Fibroblast of skin of scalp (primary cell): ENCODE data around the gene HES2. TPM values are rescaled to one million over a fixed set of nuclear protein-coding genes. Genes with fewer than 3 reads are reported as not detected.
"Not testable (repeated sequence)": the region's sequence is repeated elsewhere in the genome, so short reads cannot be mapped to it uniquely, and the experiment has no call there.

Experiments
- DNase-seq: peaks from one replicate; pipeline ENCODE4 v3.0.0-alpha.2; 2013
- polyA plus RNA-seq, 2 experiments: library from polyadenylated mRNA; unstranded; fragments of 120-200 nt; gene quantifications; one replicate each; pipeline ENCODE4 v1.2.1, GENCODE V29; 2013; ENCODE audit not compliant: insufficient read length in 2 of 2

The HES2 gene, protein sequence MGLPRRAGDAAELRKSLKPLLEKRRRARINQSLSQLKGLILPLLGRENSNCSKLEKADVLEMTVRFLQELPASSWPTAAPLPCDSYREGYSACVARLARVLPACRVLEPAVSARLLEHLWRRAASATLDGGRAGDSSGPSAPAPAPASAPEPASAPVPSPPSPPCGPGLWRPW
- not detected for polyA plus RNA-seq (2013, experiment 1 of 2; ENCODE audit: insufficient read length)
- 0.04 TPM for polyA plus RNA-seq (2013, experiment 2 of 2; ENCODE audit: insufficient read length)

DNA sequence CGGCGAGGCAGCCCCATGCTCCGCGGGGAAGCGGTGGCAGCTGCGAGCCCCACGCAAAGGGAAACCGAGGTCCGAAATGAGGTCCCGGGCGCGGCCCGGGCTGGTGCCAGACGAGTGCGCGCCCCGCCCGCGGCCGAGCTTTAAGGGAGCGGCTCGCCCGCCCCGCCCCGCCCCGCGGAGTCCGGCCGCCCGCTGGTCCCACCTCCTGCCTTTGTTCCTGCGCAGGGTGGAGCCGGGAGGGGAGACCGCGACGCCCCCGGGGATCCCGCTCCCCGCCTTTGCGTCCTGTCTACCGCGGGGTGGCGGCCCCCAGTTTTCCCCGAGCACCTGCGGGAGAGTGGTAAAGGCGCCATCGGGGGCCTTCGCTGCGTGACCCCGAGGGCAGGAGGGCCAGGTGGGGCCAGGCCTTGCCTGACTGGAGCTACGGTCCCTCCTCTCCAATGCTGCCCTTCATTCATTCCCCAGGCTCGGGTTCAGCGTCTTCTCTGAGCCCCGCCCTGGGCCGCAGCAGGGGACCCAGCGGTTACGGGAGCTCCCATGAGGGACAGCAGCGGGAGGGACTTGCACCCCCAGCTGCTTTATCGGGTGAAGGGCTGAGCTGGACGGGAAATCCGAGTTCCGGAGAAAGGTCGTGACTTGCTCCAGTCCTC lies at the start of gene HES2:
Gene HES2 (minus strand): TSS at position 116 of the 650 bp plus-strand sequence. CDS start 99 bp downstream, at position 17.
- no peak for DNase-seq

DNA sequence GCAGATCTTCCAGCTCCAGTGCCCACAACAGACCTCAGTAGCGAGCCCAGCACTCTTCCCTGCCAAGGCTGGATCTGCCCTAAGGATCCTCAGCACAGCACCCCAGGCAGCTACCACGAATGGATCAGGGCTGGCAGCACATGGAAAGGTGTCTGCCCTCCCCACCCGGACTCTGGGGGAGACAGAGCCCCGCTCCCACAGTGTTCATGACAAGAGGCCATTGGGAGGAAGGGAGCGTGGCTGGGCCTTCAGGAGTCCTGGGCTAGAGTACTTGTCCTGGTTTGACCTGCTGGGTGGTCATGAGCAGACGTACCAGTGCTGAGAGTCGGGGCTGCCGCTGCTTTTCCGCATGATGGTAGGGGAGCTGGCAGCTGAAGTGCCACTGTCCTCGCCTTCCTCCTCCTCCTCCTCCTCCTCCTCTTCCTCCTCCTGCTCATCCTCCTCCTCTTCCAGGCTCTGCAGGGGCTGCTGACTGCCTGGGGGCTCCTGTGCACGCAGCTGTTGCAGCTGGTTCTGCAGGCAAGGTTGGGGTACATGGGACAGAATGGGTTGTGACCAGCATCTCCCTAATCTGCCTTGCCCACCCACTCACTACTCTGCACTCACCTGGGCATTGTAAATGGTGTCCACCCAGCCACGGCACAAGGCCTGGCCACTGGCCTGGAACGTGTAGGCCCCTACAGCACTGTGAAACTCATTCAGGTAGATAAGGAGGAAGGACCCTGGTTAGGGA lies 49.2 kb upstream of the HES2 start:
- no peak for DNase-seq

DNA sequence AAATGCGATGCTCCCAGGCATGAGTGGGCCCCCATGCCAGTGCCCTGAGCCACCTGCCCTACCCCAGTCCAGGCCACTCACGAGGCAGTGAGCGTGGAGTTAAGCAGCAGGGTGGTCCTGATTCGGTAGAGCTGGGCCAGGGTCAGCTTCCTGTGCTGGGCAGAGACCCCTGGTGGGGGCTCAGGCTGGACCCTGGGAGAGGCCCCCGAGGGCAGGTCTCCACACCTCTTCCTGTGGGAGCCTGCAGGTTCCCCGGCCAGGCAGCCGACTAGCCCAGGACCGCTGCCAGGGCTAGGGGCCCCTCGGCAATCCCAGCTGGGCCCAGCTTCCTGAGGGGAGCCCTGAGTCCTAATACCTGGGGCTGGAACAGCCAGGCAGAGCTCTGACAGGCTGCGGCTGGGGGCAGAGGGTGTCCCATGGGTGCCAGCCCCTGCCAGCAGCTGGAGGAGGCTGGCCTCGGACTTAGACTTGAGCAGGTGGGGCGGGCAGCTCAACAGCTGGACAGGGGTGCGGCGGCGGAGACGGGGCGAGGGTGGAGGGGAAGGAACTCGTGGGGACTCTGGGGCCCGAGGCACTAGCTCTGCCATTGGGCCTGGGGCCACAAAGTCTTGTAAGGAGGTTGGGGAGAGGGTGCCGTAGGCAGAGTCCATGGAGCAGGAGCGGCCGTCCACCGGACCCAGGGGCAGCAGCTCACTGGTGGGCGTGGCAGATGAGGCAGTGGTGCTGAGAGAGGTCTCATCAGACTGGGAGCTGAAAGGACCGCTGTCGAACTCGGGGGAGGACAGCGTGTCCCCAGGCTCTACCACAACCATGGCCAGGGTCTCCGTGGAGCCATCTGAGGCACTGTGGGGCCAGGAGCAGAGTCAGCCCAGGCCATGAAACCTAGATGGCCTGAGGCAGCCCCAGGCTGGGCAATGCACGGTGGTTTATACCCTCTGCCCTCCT lies 48.3 kb upstream of the HES2 start:
- DNase-seq, result no peak

DNA sequence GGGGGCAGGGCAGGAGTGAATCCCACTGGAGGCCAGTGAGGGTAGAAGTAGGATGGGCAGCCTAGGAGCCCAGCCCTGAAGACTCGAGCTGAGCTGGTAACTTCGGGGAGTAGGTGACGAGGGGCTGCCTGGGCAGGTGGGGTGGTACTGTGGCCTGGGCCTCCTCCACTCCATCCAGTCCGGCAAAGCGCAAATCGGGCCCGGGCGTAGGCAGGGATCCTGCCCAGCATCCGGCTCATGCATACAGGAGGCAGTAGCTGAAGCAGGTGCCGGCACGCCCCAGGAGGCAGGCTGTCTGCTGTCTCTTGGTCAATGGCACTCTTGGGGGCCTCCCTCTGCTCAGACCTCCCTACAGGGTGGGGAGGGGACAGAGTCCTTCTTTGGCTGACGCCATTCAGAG lies 47.5 kb upstream of the HES2 start:
- no peak for DNase-seq

DNA sequence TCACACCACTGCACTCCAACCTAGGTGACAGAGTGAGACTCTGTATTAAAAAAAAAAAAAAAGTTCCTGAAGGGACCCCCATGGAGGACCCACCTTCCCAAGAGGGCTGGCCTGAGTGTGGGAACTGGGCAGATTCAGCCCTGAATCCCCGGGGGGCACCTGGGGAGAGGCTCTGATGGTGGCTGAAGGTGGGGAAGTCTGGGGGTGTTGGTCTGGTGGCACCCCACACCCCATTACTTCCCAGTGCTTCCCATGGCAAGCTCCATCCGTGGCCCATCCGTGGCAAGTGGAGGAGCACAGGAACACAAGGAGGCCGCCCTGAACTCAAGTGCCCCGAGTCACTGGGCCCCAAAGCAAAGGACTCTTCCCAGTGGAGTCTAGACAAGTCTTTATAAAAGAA lies 47.0 kb upstream of the HES2 start:
- no peak for DNase-seq

DNA sequence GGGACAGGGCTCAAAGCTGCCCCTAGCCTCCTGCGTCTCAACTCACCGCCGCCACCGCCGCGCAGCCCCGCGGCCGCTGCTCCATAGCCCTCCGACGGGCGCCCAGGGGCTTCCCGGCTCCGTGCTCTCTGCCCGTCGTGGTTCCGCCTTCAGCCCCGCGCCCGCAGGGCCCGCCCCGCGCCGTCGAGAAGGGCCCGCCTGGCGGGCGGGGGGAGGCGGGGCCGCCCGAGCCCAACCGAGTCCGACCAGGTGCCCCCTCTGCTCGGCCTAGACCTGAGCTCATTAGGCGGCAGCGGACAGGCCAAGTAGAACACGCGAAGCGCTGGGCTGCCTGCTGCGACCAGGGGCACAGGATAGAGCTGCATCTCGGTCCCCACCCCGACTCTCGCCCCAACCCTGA lies 46.3 kb upstream of the HES2 start, which contains the start of gene TNFRSF25:
Gene TNFRSF25 (minus strand): TSS at position 151 of the 400 bp plus-strand sequence. CDS start 66 bp downstream, at position 85.
- DNase-seq, result no peak

DNA sequence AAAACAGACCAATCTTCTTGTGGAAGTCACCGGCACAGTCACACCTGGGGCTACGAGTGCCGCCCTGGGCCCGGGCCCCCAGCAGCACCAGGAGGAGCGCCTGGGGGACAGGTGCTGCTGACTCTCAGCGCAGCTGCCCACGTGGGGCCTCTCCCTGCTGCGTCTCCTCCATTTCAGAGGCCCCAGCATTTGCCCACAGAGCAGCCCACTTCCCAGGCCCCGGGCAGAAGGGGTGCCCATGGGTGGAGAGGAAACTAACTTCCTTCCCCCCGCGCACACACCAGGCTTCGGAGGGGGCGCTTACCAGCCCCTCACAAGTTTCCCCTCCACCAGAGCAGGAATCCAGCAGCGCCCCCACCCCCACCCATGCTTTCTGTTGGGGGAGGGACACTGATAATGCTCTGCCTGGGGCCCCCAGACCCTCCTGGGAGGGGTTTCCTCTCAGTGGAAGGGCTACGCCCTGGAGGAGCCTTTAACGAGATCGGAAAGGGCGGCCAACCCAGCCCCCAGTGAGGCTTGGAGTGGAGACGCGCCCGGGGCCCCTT lies 45.8 kb upstream of the HES2 start:
- no peak for DNase-seq

DNA sequence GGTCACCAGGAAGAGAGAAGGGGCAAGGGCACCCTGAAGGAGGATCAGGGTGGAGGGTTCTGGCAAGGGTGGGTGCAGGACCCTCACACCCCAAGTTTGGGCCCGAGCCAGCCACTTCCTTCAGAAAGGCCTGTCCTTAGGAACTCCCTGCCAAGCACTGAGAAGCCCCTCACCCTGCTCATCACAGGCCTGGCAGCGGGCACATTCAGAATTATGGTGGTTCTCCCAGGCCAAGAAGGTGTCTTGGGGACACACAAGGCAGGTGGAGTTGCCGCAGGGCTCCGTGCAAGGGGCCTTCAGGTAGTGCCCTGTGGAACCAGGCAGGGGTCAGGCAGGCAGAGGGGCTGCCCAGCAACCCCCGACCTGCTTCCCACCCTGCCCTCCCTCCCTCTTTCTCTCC lies 45.2 kb upstream of the HES2 start:
- DNase-seq, result no peak

DNA sequence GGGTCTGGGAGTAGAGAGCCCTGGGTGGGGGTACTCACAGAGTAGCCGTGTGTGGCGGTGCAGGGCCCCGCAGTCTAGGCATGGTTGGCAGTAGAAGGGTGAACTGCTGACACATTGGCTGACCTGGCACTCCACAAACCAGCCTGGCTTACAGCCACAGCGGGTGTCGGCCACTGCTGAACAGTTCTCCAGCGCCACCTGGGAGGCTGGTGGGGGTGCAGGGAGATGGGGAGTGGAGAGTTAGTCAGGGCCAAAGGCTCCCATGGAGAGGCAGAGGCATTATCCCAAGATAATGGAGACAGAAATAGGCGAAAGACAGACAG lies 44.8 kb upstream of the HES2 start:
- DNase-seq, result no peak

DNA sequence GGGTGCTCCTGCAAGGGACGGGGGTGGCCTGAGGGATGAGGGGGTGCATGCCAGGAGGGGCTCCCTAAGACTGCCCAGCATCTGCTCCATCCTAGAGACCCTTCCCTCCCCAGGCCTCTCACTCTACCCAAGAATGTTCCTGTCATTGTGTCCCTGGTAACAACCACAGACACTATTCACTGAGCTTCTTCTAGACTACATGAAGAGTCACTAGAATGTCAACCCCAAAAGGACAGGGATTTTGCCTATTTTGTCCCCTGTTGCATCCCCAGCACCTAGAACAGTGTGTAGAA lies 43.3 kb upstream of the HES2 start:
- DNase-seq, result no peak

DNA sequence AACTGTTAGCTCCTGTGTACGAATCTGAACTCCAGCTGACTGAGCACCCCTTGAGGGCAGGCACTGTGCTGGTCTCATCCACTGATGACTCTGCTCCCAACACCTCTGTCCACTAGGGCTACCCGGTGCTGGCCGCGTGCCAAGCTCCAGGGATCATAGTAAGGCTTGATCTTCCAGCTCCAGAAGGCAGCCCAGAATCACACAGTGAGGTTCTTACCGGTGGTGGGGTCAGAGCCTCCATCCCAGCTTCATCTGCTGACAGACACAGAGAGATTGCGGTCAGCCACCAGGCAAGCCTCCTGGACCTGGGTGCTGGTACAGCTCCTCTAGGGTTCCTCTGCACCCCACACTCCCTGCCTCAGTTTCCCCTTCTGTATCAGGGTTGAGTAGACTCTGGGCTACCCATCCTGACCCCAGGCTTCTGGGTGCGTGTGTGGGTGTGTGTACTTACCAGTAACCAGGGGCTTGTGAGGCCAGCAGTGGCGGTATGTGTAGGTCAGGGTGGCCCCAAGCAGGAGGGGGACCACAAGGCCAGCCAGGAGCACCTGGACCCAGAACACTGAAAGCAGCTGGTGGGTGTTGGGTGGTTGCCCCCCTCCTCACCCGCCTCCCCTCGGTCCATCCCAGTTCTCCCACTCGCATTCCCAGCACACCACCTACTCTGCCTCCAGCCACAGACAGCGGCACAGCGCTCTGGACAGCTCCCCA lies 42.8 kb upstream of the HES2 start:
- no peak for DNase-seq

DNA sequence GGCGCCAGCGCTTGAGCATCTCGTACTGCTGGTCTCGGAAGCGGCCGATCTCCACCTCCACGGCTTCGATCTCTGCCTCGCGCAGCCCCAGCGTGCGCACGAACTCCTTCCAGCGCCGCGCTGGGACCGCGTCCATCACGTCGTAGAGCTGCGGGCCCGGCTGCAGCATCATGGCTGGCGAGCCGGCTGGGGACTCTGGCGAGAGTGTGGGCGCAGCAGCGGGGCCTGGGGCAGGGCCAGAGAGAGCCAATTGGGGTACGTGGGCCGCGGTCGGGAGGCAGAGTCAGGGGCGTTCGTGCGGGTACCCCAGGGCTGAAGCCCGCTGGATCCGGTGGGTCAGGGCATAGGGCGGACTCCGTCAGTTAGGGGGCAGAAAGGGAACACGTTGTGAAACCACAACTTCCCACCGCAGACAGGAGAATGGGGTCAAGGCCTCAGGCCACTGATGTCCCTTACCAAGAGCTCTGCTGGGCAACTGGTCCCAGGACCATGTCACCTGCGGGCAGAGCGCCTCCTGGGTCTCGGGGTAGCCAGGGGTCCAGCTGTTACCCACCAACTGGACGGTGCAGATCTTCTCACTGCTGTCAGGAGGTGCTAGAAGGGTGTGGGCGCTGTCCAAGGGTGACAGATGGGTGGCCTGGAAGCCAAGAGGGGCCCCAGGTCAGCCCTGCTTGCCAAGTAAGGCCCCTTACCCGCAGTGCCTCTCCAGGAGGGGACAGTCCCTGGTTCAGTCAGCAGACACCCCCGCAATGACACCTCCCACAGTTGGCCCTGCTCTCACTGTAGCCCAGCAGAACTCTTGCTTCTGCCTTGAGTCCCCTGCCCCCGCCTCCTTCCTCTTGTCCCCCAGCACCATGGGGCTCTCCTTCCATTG lies 42.1 kb upstream of the HES2 start:
- DNase-seq, result no peak

DNA sequence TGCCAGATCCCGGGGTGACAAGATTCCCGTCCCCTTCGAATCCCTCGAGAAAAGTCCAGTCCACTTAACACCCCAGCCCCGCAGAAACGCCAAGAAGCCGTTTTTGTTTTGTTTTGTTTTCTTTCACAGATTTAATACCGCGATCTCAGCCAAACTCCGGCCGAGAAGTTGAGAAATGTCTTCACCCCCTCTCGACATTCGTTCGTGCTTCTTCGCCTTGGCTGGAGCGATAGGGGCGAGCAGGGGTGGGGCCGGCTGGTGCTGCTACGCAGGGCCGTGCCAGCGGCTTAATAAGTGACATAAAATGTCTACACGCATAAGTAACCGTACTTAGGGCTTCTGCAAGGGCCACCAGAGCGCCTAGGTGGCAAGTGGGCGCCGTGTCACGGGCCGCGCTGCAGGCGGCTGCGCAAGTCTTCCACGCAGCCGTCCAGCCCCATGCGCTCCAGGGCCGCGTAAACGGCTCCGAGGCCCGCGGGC lies 41.4 kb upstream of the HES2 start:
- DNase-seq, result no peak

DNA sequence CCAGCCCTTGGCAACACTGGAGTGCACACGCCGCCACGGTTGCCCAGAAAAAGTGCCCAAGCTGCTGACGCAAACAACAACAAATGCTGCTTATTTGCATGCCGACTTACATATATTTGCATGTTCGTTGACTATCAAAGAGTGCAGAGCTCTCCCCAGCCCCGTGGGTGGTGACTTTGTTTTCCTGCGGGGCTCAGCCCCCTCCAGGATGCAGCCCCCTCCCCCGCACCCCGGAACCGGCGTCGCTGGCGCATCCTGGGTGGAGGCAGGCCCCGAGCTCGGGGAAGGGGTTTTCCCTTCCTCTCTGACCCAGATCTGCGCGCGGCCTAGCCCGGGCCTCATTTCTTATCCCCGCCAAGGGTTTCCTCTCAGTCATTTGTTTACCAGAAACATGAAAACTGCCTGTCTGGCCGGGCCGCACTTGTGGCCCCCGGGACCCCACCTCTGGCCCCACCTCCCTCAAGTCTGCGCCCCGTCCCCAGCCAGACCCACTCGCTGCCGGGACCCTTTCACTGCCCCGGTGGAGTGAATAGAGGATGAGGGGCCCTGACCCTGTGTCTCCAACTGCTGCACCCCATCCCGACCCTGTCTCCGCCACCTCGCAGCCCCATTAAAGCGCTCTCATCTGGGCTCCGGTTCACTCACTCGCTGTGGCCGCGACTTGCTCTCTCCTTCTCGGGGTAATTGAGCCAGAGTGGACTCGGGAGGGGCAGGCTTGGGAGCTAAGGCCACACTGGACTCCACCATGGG lies 40.8 kb upstream of the HES2 start:
- DNase-seq, result no peak

DNA sequence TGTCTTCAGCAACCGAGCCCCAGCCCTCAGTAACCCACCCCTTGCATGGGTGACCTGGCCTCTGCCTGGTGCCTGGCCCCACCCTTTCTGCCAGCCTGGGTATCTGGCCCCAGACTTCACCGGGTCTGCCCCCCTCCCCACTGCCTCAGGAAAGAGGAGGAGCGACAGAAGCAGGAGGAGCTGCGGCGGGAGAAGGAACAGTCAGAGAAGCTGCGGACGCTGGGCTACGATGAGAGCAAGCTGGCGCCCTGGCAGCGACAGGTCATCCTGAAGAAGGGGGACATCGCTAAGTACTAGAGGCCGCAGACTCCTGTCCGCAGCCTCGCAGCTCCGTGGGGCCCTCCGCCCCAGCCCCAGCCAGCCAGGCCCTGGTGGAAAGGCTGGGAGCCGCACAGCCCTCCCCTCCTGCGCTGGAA lies 40.1 kb upstream of the HES2 start:
- DNase-seq, result no peak

DNA sequence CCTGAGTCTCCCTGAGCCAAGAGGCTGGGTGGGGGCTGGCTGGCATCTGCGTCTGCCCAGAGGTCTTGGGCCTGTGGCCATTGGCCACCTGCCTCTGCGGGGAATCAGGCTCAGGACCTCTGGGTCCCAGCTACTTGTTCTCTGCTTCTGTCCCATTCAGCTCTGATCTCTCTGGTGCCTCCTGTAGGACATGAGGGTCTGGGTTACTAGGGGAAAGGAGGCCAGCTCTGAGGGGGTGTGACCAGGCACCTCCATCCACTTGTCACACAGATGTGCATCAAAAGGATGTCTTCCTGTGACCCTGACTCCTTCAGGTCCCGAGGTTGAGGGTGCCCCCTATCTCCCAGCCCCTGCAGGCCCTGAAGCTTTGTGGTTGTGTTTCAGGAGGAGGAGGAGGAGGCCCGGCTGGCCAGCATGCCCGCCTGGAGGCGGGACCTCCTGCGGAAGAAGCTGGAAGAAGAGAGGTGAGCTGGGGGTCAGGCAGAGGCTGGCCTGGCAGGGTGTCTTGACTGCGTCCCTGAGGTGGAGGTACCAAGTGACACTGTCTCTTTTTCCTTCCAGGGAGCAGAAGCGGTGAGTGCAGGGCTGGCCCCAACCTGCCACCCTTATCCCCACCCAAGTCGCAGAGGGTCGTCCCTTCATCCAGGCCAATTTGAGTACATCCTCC lies 37.2 kb upstream of the HES2 start:
- DNase-seq, result no peak

DNA sequence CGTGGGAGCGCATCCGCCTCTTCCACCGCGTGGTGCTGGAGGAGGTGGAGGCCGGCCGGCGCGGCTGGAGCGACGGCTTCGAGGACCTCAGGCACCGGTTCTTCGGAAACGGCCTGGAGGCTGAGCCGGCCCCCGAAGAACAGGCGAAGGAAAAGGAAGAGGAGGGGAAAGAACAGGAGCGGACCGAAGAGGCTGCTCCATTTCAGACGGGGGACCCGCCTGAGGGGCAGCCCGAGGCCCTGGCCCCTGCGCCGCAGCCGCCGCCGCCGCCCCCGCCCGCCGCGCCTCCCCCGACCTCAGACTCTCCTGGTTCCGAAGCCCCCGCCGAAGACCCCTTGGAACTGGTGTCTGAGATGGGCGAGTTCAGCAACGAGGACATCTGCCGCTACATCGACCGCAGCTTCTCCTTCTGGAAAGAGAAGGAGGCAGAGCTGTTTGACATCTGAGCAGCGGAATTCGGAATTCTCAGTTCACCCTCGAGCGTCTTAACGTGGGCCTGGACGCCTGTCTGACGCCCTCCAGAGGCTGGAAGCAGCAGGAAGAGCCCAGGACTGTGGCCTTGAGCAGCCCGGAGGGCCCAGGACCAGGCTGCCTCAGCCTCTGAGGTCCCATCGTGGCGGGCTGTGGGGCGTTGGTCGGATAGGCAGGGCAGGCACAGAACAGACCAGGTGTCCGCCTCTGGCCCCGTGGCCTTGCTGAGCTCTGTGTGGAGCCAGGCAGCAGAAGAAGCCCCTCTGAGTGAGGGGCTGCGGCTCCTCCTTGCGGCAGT lies 36.2 kb upstream of the HES2 start:
- DNase-seq, result not testable (repeated sequence)
